HG02970 (cell line): Measurements from ENCODE around the gene FEZF2.

Experiments
- ATAC-seq: cut with Tn5 transposase; IDR thresholded peaks from one replicate; pipeline ENCODE4 v1.9.1; 2021; ENCODE audit warnings: mild to moderate bottlenecking, moderate library complexity, moderate number of reproducible peaks; ENCODE audit not compliant: unreplicated experiment, low FRiP score

Gene FEZF2

GRCh38 chr3:62373714-62374333 lies 474 bp upstream of the FEZF2 start:
- no peak for ATAC-seq

- ATAC-seq = no peak
These were observed 719 bp downstream of the FEZF2 start for GRCh38 chr3:62372621-62373041.

GRCh38 chr3:62371720-62372591 lies 1.4 kb downstream of the FEZF2 start:
- no peak for ATAC-seq

GRCh38 chr3:62370858-62371719 lies 2.3 kb downstream of the FEZF2 start:
- no peak for ATAC-seq

- ATAC-seq = no peak
These were observed 3.1 kb downstream of the FEZF2 start for GRCh38 chr3:62370112-62370857.

GRCh38 chr3:62369476-62369743 lies 3.9 kb downstream of the FEZF2 start:
- no peak for ATAC-seq

DNA sequence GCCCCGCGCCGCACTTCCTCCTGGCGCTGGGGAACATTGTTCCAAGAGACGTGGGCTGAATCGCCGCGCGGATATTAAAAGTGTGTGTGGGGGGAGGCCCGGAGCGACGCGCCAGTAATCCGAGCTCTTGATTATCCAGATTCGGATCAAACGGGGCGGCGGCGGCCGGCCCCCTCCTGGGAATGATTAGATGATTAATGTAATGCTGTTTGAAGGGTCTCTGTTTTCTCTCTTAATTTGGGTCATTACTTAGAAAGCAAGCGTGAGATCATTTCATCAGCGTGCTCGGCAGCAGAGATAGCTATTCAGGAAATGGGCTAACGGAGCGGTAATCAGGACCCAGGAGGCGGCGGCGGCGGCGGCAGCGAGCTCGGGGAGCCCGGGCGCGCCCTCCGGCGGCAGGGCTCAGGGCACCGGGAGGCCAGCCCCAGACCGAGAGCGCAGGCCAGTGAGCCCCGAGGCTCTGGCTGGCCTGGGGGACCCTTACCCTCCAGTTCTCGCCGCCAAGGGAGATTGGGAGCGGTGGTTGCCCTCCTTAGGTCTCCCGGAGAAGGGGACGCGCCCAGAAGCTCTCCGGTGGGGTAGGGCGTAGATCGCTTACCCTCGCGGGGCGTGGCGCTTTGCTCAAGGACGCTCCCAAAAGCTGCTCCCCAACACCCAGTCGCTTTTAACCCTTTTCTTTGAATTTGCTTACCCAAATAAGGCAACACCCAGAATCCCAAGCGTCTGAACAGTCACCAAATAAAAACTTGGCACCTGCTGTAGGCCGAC lies 4.5 kb downstream of the FEZF2 start:
- ATAC-seq = no peak

DNA sequence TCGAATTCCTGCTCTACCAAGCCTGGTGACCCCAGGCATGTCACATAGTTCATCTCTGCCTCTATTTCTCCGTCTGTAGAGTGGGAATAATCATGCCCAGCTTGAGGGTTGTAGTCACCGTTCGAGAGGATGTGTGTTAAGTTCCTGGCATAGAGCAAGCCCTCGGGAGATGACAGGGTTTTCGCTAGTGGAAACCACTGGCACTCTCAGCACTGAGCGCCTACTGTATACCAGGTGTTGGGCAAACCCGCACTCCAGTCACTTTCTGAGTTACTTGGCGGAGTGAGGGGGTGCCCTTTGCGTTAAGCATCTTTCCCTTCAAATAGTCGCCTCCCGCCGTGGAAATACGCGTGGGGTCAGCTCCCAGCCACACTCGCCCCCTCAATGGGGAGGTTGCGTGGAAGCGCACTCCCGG lies 5.1 kb downstream of the FEZF2 start:
- ATAC-seq = no peak

DNA sequence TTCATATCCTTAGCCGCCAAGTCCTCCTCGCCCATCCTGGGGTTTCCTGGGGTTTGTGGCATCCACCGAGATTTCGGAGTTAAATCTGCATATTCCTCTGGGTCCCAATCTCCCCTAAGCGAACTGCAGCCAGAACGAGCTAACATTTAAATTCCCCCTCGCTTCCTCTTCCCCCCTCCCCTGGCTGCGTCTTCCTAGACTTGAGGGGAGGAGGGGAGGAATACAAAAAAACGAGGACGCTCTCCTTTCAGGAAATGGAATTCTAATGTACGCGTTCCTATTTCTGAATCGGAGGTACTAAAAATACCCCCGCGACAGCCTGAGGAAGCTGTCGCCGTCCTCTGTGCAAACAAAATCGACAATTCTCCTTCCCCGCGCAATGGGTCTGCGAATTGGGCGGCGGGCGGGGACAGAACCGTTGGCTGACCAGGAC lies 5.6 kb downstream of the FEZF2 start:
- no peak for ATAC-seq

DNA sequence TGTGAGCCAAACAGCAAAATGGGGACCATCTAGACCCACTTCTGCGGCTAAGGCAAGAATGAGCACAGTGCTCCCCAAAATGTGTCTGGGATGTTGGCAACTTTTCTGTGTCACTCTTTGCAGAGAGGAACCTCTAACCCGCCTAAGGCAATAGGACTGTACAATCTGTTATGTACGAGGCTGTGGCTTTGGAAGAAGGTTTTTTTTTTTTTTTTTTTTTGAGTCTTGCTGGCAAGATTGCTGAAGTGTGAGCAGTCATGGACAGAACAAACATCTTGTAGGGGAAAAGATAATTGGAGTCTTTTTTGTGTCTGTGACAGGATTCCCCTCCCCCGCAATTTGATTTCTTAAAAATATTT lies 7.2 kb downstream of the FEZF2 start:
- no peak for ATAC-seq

DNA sequence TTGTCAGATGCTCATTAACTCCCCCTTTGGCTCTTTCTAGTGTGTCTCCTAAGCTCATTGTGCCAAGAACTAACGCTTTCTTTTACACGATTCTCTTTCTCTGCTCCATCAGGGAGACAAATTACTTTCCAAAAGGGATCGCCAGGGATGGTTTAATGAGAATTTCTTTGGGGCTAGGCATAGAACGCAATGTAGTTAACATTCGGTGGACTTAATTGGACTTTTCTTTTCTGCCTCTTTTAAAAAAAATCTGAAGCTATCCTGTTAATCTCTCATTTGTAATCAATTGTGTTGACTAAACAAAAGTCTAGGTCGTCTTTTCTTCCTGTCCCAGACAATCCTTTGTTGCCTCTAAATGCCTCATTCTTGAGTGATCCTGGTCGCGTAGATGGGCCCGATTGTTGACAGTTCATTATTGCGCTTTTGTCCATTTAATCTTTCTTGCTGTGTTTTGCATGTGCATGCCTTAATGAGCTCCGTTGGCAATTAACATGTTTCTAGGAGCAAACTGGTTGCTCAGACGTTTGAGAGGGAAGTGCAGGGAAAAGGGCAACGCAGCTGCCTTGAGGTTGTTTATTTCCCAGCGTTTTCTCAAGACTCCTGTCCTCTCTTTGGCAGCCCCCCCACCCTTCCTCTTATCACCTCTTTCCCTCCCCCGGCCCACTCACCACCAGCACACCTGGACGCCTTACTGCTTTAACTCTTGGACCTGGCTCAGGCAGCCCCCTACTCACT lies 7.8 kb downstream of the FEZF2 start:
- ATAC-seq = no peak

- no peak for ATAC-seq
These were observed 9.2 kb downstream of the FEZF2 start for GRCh38 chr3:62364191-62364590.

- no peak for ATAC-seq
These were observed 10.1 kb downstream of the FEZF2 start for GRCh38 chr3:62363275-62363674.

DNA sequence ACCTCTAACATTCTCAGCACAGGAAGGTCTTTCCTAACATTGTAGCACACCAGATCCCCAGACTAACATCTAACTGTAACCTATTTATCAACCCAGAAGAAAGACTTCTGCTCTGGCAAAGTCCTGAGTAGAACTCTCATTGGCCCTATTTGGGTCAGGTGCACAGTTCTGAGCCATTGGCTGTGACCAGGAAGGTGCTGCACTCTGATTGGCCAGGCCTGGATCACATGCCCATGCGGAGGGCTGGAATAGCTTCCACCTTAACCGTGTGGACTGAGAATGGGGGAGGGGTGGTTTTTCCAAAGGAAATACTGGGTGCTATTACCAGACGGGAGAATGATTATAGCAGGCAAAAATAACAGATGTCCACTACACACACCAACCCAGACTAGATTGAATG lies 11.5 kb downstream of the FEZF2 start:
- ATAC-seq = no peak

DNA sequence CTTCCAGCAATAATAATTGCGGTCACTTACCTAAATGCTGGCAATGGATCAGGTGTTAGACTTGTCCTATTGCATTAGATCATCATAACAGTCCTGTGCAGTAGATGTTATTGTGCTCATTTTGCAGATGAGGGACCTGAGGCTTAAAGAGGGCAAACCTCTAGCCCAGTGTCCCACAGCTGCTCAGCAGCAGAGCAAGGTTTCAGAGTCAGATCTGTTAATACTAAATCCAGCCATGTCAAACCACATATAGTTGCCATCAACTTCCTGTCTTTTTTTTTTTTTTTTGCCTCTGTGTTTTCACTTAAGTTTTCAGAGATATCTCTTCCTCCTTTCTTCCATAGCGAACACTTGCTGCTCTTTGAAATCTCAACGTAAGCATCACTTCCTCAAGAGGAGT lies 12.1 kb downstream of the FEZF2 start:
- ATAC-seq = no peak

DNA sequence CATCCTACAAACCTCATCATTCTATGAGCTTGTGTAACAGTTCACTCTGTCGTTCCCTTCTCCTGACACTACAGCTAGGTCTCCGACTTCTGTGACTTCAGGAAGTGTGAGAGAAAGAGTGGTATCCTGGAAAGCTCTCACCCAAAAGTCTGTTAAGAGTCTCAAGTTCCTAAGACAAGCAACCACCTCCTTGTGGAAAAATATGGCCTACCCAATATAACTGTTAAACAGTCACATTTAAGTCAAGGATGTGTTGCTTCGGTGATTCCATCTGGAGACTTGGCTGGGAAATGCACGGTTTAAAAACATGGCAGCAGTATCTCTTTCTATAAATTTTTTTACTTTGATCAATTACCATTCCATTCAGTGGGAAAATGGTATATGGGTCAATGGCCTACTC lies 13.8 kb downstream of the FEZF2 start:
- no peak for ATAC-seq

DNA sequence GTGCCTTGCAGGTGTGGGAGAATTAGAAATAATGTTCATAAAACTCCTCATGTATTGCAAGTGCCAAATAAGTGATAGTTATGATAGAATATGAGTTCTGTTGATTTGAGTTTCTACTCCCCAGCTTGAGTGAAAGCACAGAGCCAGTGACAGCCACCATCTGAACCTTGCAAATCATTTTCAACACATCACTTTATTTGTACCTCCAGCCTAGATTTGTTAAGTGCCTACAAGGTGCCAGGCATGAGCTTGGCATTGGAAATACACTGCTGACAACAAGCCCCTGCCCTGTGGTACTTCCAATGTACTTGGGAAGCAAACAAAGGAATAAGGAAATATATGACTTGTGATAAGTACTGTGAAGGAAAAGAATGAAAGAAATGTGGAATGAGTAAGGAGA lies 17.0 kb downstream of the FEZF2 start:
- ATAC-seq = no peak

DNA sequence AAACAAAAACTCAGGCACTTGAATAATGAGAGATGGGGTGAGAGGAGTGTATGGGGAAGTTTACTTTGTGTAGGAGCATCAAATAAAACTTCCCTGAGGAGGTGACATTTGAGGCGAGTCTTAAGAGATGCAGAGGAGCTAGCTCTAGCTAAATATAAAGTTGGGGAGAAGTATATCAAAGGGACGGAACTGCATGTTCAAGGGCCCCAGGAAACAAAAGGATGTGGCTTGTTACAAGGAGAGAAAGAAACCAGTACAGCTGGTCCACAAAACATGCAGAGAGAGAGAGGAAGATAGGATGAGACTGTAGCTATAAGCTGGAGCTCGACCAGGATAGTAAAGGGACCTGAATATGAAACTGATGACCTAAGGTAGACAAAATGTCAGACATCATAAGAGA lies 17.6 kb downstream of the FEZF2 start:
- no peak for ATAC-seq

DNA sequence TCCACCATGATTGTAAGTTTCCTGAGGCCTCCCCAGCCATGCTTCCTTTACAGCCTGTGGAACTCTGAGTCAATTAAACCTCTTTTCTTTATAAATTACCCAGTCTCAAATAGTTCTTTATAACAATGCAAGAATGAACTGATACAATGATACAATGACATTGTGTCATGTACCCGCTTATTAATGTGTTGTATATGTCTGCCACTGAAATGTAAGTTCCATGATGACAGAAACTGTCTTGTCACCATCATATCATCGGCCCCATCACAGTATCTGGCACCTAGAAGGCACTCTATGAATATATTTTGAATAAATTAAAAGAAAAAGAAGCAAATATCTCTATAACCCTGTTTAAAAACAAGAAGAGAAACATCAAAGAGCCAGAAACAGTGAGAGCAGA lies 29.6 kb downstream of the FEZF2 start:
- no peak for ATAC-seq
